Choroid plexus epithelial cell (primary cell): Measurements from ENCODE around the gene ATF7.

Experiments used
- DNase-seq: peaks from one replicate; pipeline ENCODE4 v3.0.0-alpha.2; 2010; ENCODE audit warnings: low read depth
- H3K4me3 ChIP-seq: 2 replicates; pipeline ENCODE4 v1.5.1; 2011; ENCODE audit warnings: low read depth, mild to moderate bottlenecking, control low read depth, low read length, moderate library complexity
- CTCF ChIP-seq: conservative IDR thresholded peaks from 2 replicates; pipeline ENCODE4 v1.5.1; 2011; ENCODE audit warnings: low read depth, mild to moderate bottlenecking, control low read depth, inconsistent platforms, low read length, moderate library complexity

Gene ATF7

GRCh38 chr12:53592426-53592825 is 33.8 kb downstream of the ATF7 start:
- no peak for DNase-seq
- no peak for TF ChIP-seq CTCF
- no peak overlapping the region for H3K4me3 ChIP-seq

- no peak for TF ChIP-seq CTCF
- peak; percentile 24 for DNase-seq
- no peak overlapping the region for H3K4me3 ChIP-seq
These were observed 34.6 kb downstream of the ATF7 start for GRCh38 chr12:53591301-53592206.

GRCh38 chr12:53590652-53591051 is 35.5 kb downstream of the ATF7 start:
- TF ChIP-seq CTCF, result no peak
- H3K4me3 ChIP-seq, result no peak overlapping the region
- DNase-seq, result no peak

- H3K4me3 ChIP-seq, result no peak overlapping the region
- no peak for DNase-seq
- TF ChIP-seq CTCF, result no peak
These were observed 36.3 kb downstream of the ATF7 start for GRCh38 chr12:53589915-53590314.

GRCh38 chr12:53589423-53589822 is 36.8 kb downstream of the ATF7 start:
- TF ChIP-seq CTCF, result no peak
- no peak for DNase-seq
- H3K4me3 ChIP-seq, result no peak overlapping the region

GRCh38 chr12:53588123-53588522 is 38.1 kb downstream of the ATF7 start:
- H3K4me3 ChIP-seq, result no peak overlapping the region
- no peak for TF ChIP-seq CTCF
- no peak for DNase-seq

- H3K4me3 ChIP-seq, result no peak overlapping the region
- TF ChIP-seq CTCF, result no peak
- DNase-seq, result peak; percentile 76
These were observed 39.4 kb downstream of the ATF7 start for GRCh38 chr12:53586745-53587144.
